SH-SY5Y (cell line): ENCODE data around the gene ATP9B.

Source experiments
- GATA2 ChIP-seq: IDR thresholded peaks from 2 replicates; pipeline ENCODE4 v1.6.1; 2011; ENCODE audit warnings: mild to moderate bottlenecking, low read depth, low read length
- GATA3 ChIP-seq: IDR thresholded peaks from 2 replicates; pipeline ENCODE4 v1.6.1; 2011; ENCODE audit warnings: low read depth, mild to moderate bottlenecking, low read length, moderate library complexity

- TF ChIP-seq GATA2 (no peak), GATA3 (no peak)
Observed at GRCh38 chr18:79386547-79386946, 317.4 kb downstream of the ATP9B start.
